Measurements from ENCODE around the gene PTPRH. TPM values are rescaled to one million over a fixed set of nuclear protein-coding genes. Genes with fewer than 3 reads are reported as not detected.

PTPRH gene
- total RNA-seq, 2 experiments from 2014 or later: not detected

- Histone ChIP-seq H3K4me3 (ENCODE audit: low read length) (no peak overlapping the region), H3K9me3 (ENCODE audit: control insufficient read depth in 1 of 2, insufficient read depth in 1 of 2, low read length in 2 of 2) (no peaks in the 10 kb centered on the region), H3K27me3 (ENCODE audit: control insufficient read depth in 1 of 2, insufficient read depth in 2 of 2, low read length in 2 of 2) (no peaks in the 10 kb centered on the region), H3K27ac (ENCODE audit: low read depth in 1 of 2, low read length in 2 of 2) (no peak overlapping the region), H3K36me3 (ENCODE audit: insufficient read depth, low read length) (peaks cover 94% of the 10 kb centered on the region), H3K4me1 (ENCODE audit: insufficient read depth, low read length) (peaks cover 2% of the 10 kb centered on the region)
- peaks cover 71% of the 10 kb centered on the region for H3K36me3 Mint-ChIP-seq (ENCODE audit: low read depth)
- H3K27me3 Mint-ChIP-seq: no peaks in the 10 kb centered on the region
- no peak for DNase-seq
- no peak overlapping the region for H3K4me3 Mint-ChIP-seq
- no peak for ATAC-seq (ENCODE audit: poor library complexity)
- POLR2A ChIA-PET: interaction anchor here (1.7 kb wide), 1 partner anchor 18 kb away, joined by 4 read pairs; the partner anchor contains the start of gene PPP6R1
- no peak overlapping the region for H3K27ac Mint-ChIP-seq
- intact Hi-C loops (cut with DNase I, micrococcal nuclease): no loop called here
- H3K9me3 Mint-ChIP-seq: no peaks in the 10 kb centered on the region
- CTCF ChIA-PET: no interaction called here
- no peak for TF ChIP-seq CTCF (IDR thresholded peaks at IDR 0.05)
- H3K4me1 Mint-ChIP-seq (ENCODE audit: low read depth): no peaks in the 10 kb centered on the region
These were observed 32.0 kb upstream of the PTPRH start for GRCh38 chr19:55241143-55241934.

- H3K36me3 ChIP-seq (ENCODE audit: insufficient read depth, low read length): peaks cover 94% of the 10 kb centered on the region
- ChIA-PET CTCF (no interaction called here), POLR2A (interaction anchor here (0.8 to 1.7 kb wide), 2 partner anchors 13 to 19 kb away, joined by 3 to 4 read pairs; partner anchors contain the start of gene PPP6R1)
- DNase-seq: no peak
- no peak for TF ChIP-seq CTCF (IDR thresholded peaks at IDR 0.05)
- H3K4me3 ChIP-seq (ENCODE audit: low read length): no peak overlapping the region
- Mint-ChIP-seq H3K27me3 (no peaks in the 10 kb centered on the region), H3K4me3 (no peak overlapping the region), H3K4me1 (ENCODE audit: low read depth) (no peaks in the 10 kb centered on the region), H3K9me3 (no peaks in the 10 kb centered on the region), H3K36me3 (ENCODE audit: low read depth) (peaks cover 74% of the 10 kb centered on the region), H3K27ac (no peak overlapping the region)
- H3K4me1 ChIP-seq (ENCODE audit: insufficient read depth, low read length): peaks cover 2% of the 10 kb centered on the region
- no peak for ATAC-seq (ENCODE audit: poor library complexity)
- H3K27me3 ChIP-seq (ENCODE audit: control insufficient read depth in 1 of 2, insufficient read depth in 2 of 2, low read length in 2 of 2): no peaks in the 10 kb centered on the region
- no peaks in the 10 kb centered on the region for H3K9me3 ChIP-seq (ENCODE audit: control insufficient read depth in 1 of 2, insufficient read depth in 1 of 2, low read length in 2 of 2)
- intact Hi-C loops (cut with DNase I, micrococcal nuclease): no loop called here
- no peak overlapping the region for H3K27ac ChIP-seq (ENCODE audit: low read depth in 1 of 2, low read length in 2 of 2)
These were observed 31.4 kb upstream of the PTPRH start for GRCh38 chr19:55240713-55241020.

- no peak overlapping the region for H3K4me3 Mint-ChIP-seq
- no peak overlapping the region for H3K27ac Mint-ChIP-seq
- DNase-seq (no peak), ATAC-seq (ENCODE audit: poor library complexity) (no peak)
- no peaks in the 10 kb centered on the region for H3K27me3 Mint-ChIP-seq
- H3K9me3 ChIP-seq (ENCODE audit: control insufficient read depth in 1 of 2, insufficient read depth in 1 of 2, low read length in 2 of 2): no peaks in the 10 kb centered on the region
- TF ChIP-seq CTCF (IDR thresholded peaks at IDR 0.05): no peak
- intact Hi-C loops (cut with DNase I, micrococcal nuclease): no loop called here
- H3K27me3 ChIP-seq (ENCODE audit: control insufficient read depth in 1 of 2, insufficient read depth in 2 of 2, low read length in 2 of 2): no peaks in the 10 kb centered on the region
- H3K4me1 Mint-ChIP-seq (ENCODE audit: low read depth): no peaks in the 10 kb centered on the region
- no peak overlapping the region for H3K27ac ChIP-seq (ENCODE audit: low read depth in 1 of 2, low read length in 2 of 2)
- H3K36me3 Mint-ChIP-seq (ENCODE audit: low read depth): peaks cover 76% of the 10 kb centered on the region
- H3K36me3 ChIP-seq (ENCODE audit: insufficient read depth, low read length): peaks cover 85% of the 10 kb centered on the region
- H3K9me3 Mint-ChIP-seq: no peaks in the 10 kb centered on the region
- no peaks in the 10 kb centered on the region for H3K4me1 ChIP-seq (ENCODE audit: insufficient read depth, low read length)
- CTCF ChIA-PET: no interaction called here
- no peak overlapping the region for H3K4me3 ChIP-seq (ENCODE audit: low read length)
- POLR2A ChIA-PET: no interaction called here
These were observed 29.7 kb upstream of the PTPRH start for GRCh38 chr19:55239004-55239403.

All from CD4-positive, alpha-beta T cell (primary cell).